ENCODE measurements around the gene MMP24OS.
"Not testable (repeated sequence)": the region's sequence is repeated elsewhere in the genome, so short reads cannot be mapped to it uniquely, and the experiment has no call there.

Gene MMP24OS

GRCh38 chr20:35319871-35320197, 41.9 kb upstream of the MMP24OS start:
- H3K4me3 ChIP-seq (replicated peaks in 1 of 2; ENCODE audit: low read depth in 2 of 2, low read length in 2 of 2): no peak overlapping the region
- TF ChIP-seq CTCF (IDR thresholded peaks at IDR 0.05; ENCODE audit: low read depth, low read length): no peak

GRCh38 chr20:35319192-35319870, 41.4 kb upstream of the MMP24OS start:
- no peak overlapping the region for H3K4me3 ChIP-seq (replicated peaks in 1 of 2; ENCODE audit: low read depth in 2 of 2, low read length in 2 of 2)
- TF ChIP-seq CTCF (IDR thresholded peaks at IDR 0.05; ENCODE audit: low read depth, low read length): no peak

More at GRCh38 chr20:35319871-35320197, 41.9 kb upstream of the MMP24OS start:
- peak in 1 of 2 donors; percentile 73 for DNase-seq (ENCODE audit: low read depth in 2 of 2)

GRCh38 chr20:35318502-35319157, 40.7 kb upstream of the MMP24OS start:
- H3K4me3 ChIP-seq (replicated peaks in 1 of 2; ENCODE audit: low read depth in 2 of 2, low read length in 2 of 2): no peak overlapping the region
- DNase-seq (ENCODE audit: low read depth in 2 of 2): peak; percentile 63 to 92
- TF ChIP-seq CTCF (IDR thresholded peaks at IDR 0.05; ENCODE audit: low read depth, low read length): no peak

More at GRCh38 chr20:35319192-35319870, 41.4 kb upstream of the MMP24OS start:
- DNase-seq (ENCODE audit: low read depth in 2 of 2): peak in 1 of 2 donors; percentile 64

- DNase-seq (ENCODE audit: low read depth in 2 of 2): no peak
- TF ChIP-seq CTCF (IDR thresholded peaks at IDR 0.05; ENCODE audit: low read depth, low read length): no peak
- no peak overlapping the region for H3K4me3 ChIP-seq (replicated peaks in 1 of 2; ENCODE audit: low read depth in 2 of 2, low read length in 2 of 2)
Measured at GRCh38 chr20:35317416-35318210, 39.7 kb upstream of the MMP24OS start.

GRCh38 chr20:35316086-35316485, 38.2 kb upstream of the MMP24OS start:
- no peak overlapping the region for H3K4me3 ChIP-seq (replicated peaks in 1 of 2; ENCODE audit: low read depth in 2 of 2, low read length in 2 of 2)
- no peak for TF ChIP-seq CTCF (IDR thresholded peaks at IDR 0.05; ENCODE audit: low read depth, low read length)
- no peak for DNase-seq (ENCODE audit: low read depth in 2 of 2)

- H3K4me3 ChIP-seq (replicated peaks in 1 of 2; ENCODE audit: low read depth in 2 of 2, low read length in 2 of 2): not testable (repeated sequence)
- DNase-seq (ENCODE audit: low read depth in 2 of 2): peak in 1 of 2 donors; percentile 51
Measured at GRCh38 chr20:35315632-35316020, 37.7 kb upstream of the MMP24OS start.
